GM12874 (cell line): ENCODE results near the gene ABI2.

Experiments used
- CTCF ChIP-seq: IDR thresholded peaks from 2 replicates; pipeline ENCODE4 v1.5.1; 2011; ENCODE audit warnings: low read depth, mild to moderate bottlenecking, control low read depth, low read length, moderate library complexity; ENCODE audit not compliant: insufficient read depth

Gene ABI2

GRCh38 chr2:203440671-203441070 lies 112.5 kb downstream of the ABI2 start:
- no peak for TF ChIP-seq CTCF

DNA sequence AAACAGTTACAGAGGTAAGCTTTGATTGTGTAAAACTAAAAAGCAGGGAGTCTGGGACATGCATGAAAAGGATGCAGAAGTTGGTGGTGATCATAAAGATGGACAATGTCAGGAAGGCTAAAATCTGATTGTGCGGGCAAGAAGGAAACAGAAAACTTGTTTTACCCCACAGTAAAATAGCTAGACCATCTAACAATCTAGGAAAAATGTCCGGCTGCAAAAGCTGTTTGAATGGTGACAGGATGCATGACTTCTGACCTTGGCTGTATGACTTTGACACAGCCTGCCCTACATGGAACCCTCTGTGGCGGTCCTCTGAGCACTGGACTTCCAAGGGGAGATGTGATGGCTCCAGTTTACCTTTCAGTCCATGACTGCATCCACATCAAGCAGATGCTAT lies 113.3 kb downstream of the ABI2 start:
- no peak for TF ChIP-seq CTCF

GRCh38 chr2:203442463-203442862 lies 114.3 kb downstream of the ABI2 start:
- TF ChIP-seq CTCF, result no peak

- no peak for TF ChIP-seq CTCF
Observed at GRCh38 chr2:203444738-203445137, 116.5 kb downstream of the ABI2 start.

DNA sequence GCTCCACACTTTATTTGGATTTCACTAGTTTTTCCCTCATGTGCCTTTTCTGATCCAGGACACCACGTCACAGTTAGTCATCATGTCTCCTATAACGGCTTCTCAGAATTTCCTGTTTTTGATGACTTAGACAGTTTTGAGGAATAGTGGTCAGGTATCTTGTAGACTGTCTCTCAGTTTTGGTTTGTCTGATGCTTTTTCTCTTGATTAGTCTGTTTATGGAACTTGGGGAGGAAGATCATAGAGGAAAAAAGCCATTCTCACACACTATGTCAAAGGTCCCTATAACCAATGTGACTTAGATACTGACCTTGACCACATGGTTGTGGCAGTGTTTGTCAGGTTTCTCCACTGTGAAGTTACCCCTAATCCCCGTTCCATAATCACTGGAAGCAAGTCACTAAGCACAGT lies 117.9 kb downstream of the ABI2 start:
- TF ChIP-seq CTCF, result no peak

DNA sequence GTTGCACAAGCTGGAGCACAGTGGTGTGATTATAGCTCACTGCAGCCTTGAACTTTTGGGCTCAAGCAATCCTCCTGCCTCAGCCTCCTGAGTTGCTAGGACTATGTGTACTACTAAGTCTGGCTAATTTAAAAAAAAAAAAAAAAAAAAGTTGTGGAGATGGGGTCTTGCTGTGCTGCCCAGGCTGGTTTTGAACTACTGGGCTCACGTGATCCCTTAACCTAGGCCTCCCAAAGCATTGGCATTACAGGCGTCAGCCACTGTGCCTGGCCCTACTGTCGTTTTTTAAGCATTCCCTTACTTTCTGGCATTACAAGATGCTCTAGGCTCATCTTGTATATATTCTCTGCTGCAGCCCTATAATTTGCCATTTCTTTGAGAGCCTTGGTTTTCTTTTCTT lies 118.6 kb downstream of the ABI2 start:
- TF ChIP-seq CTCF, result no peak

- TF ChIP-seq CTCF, result no peak
Observed at GRCh38 chr2:203450561-203450960, 122.4 kb downstream of the ABI2 start.

DNA sequence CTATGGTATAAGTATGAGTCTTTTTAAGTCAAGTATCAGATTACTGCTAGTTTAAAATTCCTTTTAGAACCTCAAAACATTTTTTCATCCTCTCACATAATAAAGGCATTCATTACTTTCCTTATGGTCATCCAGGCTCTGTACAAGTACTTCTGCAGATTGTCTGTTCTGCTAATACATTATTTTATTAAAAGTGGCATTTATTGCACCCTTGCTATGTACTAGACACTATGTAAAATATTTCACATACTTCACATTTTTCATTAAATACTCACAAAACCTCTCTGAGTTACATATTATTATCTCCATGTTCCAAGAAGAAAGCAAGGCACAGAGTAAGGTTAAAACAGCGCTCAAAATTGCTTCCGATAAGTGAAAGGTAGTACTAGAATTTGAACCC lies 122.8 kb downstream of the ABI2 start:
- TF ChIP-seq CTCF, result no peak
